HG02840 (cell line): ENCODE measurements around the gene PITPNB.
A peak's percentile ranks its signal among the peaks of the same experiment; 100 is the strongest.

ENCODE experiments used
- ATAC-seq: cut with Tn5 transposase; IDR thresholded peaks from one replicate; pipeline ENCODE4 v1.9.1; 2021; ENCODE audit warnings: mild to moderate bottlenecking, moderate library complexity, moderate number of reproducible peaks; ENCODE audit not compliant: unreplicated experiment, low FRiP score

Gene PITPNB

DNA sequence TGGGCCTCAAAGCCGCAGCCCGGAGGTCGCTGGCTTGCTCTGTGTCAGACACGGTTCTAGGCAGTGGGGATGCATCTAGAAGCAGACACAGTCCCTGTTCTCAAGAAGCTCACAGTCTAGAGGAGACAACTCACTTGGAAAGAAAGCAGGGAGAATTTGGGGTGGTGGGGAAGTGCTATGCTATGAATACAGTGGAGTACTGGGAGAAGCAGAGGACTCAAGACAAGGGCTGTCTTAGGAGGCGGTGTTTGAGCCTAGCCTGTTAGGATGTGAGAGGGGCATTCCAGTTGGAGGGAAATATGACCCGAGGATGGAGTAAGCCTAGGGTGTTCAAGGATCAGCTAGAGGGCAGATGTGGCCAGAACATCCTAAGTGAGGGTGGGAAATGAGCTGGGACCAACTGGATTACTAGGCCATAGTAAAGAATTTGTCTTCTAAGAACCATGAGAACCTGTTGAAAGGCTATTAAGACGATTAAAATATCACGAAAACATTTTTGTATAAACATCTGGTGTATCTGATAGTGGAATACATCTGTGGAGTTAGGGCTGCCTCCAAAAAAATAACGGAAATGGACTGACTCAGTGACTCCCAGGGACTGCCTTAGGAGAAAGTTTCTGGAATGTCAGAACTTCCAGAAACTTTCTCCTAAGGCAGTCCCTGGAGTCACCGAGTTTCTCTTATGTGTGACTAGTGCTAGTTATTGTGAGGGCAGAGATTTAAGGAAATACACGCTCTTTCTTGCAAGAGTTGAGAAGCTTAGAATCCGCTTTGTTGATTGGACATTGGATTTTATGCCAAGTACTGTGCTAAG is 1.1 kb upstream of the PITPNB start:
- ATAC-seq = peak; percentile 17

DNA sequence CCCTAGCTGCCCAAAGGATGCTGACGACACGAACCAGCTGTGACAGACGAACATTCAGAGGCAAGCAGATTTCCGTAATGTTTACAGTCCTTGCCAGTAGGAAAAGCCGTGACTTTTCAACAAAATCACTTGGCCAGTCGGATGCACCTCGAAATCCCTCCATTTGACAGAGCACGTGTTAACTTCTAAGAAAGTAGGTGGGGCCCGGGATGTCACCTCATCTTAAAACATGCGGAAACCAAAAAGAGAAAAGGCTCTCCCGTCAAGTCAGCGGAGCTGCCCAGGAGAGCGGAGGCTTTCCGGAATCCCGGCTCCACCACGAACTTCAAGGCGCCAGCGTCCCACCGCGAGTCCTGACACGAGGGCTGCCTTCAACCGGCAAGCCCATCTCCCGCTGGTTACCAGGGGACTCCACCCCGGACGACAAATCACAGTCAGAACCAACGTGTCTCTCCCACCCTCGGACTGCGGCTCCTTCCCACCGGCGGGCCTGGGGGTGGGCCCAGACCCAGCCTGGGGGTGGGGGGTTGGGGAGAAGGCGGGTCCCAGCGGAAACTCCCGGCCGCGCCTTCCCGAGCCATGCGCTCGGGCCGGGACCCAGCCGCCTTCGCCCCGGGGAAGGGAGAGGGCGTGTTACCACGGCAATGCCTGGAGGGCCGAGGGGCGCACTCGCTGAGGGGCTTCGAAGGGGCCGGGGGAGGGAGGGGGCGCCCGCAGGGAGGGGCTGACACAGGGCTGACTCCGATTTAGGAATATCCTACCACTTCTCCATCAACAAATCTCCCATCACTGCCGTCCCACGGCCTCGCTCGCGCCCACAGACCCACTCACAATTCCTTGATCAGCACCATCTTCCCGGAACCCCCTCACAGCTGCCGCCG is 475 bp downstream of the PITPNB start:
- ATAC-seq = peak; percentile 19

DNA sequence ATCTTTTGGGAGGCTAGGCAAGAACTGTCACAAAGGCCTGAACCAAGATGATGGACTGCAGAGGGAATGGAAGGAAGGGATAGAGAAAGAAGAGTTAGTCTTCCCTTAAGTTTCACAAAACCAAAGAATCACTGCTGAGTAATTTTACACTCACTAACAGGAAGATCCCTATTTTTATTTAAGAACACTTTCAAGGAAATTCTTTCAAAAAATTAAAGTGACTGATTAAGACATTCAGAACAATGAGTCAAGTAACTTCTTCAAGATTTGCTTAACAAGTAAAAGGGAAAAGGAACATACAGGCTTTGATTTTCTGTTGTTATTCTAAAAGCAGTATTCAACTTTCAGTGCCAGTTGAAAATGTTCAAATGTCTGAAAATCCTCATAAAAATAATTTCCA is 3.1 kb downstream of the PITPNB start:
- ATAC-seq = no peak

DNA sequence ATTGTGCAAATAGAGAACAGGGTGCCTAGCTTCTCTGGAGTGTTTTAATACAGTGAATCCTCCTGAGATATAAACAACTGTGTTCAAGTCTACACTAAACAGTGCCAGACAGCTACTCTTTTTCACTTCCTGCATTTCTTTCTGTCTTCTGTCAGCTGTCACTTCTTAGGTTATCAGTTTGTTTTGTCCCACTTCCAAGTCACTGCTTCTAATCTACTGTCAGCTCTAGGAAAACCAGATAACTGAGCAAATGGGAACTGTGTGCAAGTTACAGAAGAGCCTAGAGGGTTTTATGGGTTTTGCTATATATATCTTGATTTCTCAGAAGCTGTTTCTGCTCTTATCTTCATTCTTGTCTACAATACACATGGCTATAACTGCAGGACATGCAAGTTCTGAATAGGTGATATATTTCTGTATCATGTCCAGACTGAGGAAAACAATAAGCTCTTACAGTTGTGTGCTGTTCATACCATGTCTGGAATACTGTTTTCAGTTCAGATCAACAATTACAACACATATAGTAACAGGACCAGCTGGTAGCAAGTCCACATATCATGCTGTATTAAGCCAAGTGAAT is 5.8 kb downstream of the PITPNB start:
- ATAC-seq = no peak

DNA sequence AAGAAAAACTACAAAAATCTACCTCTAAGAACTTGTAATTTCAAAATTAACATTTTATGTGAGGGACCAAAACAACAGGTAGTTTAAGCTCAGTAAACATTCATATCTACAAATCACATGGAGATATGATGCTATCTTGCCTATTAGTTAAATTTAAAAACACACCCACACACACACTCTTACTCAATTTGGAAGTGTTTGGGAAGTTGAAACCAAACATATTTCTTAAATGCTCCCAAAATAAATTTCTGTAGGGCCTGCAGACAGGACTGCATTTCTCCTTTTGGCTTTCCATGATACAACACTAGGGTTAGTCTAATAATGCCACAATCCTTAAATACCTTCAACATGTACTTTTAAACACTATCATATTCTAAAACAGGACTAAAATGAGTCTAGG is 7.0 kb downstream of the PITPNB start:
- ATAC-seq = no peak

DNA sequence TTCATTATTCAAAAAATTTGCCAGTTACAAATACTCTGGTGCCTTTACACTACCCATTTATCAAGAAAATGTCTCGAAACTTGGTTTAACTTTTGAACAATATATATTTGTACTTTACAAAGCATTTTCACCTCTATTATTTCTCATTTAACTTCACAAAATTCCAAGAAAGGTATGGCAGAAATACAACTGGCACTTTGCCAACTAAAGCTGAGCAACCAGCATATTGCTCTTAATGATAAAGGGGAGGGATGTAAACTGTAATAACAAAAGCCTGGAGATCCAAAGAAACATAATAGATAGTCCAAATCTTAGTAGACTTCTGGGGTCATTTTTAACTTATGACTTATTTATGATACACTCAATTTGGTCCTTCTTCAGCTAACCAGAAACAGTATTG is 7.7 kb downstream of the PITPNB start:
- ATAC-seq = no peak

DNA sequence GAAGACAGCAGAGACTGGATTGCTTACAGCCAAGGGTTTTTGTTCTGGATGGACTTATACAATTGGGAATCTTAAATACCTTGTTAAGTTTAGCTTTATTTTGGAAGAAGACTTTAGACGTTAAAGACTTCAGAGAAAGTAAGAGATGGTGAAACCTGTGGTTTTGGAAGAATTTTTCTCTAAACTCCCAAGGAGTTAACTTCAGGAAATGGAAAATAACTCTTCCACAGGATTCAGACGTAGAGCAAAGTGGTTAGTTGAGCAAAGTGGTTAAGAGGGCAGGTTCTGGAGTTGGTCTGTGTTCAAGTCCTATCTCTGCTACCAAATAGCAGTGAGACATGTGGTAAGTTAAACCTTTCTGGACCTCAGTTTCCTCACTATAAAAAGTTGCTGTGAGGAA is 12.8 kb downstream of the PITPNB start:
- ATAC-seq = no peak

DNA sequence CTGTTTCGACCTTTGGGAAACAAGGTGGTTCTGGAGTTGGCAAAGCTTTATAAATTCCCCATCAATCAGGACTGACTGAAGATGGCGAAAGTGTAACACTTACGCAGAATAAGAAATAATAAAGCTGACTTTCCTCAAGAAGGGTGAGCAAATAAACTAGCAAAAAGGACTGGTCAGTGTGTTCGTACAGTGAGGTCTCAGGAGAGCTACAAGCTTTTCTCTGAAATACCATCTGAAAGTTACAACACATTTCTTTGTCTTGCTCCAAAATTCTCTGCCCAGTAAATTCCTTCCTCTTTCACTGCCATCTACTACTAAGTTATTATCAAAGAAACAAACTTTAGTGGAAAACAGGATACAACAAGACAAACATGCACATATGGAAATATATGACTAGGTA is 13.4 kb downstream of the PITPNB start:
- no peak for ATAC-seq

DNA sequence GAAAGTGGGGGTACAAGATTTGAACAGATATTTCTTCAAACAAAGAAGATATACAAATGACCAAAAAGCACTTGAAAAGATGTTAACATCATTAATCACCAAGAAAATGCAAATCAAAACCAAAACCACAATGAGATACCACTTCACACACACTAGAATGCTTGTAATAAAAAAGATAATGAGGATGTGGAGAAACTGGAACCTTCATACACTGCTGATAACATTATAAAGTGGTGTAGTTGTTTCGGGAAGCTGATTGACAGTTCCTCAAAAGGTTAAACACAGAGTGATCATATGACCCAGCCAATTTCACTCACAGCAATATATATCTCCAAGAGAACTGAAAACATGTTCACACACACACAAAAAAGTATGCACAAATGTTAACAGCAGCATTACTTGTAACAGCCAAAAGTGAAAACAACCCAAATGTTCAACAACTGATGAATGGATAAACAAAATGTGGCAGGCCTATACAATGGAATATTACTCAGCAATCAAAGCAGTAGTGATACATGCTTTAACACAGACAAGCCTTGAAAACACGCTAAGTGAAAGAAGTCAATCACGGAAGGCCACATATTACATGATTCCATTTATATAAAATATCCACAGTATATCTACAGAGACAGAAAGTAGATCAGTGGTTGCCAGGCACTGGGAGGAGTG is 15.1 kb downstream of the PITPNB start:
- no peak for ATAC-seq

DNA sequence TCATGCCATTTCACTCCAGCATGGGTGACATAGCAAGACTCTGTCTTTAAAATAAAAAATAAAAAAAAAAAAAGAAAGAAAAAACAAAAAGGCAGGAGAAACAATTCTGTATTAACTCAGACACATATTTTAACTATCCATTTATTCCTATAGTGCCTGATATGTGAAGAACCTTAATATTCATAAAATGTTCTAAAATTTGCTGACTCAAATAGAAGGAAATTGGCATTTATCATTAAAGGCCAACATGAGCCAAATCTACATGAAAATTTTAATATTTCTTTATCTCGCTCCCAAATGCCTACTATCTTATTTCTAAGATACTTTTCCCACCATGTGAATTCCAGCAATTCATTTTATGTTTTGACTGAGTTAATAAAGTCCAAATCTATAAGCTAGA is 18.9 kb downstream of the PITPNB start:
- ATAC-seq = no peak

DNA sequence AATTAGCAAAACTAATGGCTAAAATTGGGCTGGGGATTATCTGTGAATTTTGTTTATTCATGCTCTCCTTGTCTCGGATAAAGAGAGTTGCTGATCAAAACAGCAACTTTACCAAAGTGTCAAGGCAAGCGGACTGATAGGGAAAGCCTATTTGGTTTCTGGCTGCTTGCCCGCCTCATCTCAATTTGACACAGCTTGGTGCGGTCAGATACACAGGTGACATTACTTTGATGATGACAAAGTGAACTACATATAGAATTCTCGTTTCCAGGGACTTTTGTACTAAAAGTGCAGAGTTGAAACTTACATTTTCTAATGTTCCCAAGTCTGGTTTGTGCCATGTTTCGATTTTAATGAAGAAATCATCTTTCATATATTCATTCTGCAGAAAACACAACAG is 22.8 kb downstream of the PITPNB start:
- peak; percentile 30 for ATAC-seq

DNA sequence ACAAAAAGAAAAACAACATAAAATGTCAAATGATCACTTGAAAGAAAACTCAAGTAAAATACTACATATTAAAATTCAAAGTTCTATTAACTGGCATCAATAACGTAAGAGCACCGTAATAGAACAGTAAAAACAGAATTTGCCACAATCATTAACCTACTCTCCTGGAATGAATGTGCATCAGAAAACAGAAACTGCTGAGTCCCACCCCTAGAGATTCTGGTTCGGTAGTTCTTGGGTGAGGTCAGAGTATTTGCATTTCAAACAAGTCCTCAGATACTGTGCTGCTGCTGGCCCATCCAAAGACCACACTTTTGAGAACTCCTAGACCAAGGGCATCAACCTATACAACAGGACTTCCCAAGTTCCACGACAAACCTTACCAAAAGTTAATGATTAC is 23.5 kb downstream of the PITPNB start:
- peak; percentile 85 for ATAC-seq

DNA sequence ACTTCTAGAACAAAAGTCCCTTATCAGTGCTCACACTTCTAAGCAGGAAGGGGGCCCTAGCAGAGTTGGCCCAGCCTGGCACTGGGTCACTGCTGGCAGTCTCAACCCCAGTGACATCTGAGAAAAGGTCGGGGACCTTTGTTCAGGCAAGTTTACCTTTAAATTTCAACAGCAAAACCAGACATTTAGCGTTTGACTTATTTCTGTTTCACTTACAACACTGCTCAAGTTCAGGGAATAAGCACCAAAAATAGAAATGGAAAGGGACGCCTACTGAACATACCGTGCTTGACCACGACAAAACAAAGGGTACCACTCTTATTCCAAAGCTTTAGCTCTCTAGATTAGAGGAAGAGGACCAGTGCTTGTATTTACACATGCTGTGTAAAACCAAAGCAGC is 26.2 kb downstream of the PITPNB start:
- no peak for ATAC-seq

DNA sequence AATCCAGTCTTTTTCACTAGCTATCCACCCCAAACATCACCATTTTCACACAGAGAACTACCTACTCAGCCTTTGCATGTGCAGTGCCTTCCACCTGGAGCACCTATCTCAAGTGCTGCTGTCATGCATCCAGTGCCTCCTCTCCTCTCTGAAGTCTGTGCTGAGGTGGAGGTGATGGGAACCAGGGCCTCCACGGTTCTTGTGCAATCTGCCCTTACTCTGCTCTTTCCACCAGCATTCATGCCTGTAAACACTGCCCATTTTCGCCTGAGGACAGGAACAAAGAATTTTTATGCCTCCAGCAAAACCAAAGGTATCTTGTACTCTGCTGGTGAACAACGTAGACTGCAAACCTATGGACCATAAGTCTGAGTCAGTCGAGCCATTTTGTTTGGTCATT is 27.0 kb downstream of the PITPNB start:
- no peak for ATAC-seq

DNA sequence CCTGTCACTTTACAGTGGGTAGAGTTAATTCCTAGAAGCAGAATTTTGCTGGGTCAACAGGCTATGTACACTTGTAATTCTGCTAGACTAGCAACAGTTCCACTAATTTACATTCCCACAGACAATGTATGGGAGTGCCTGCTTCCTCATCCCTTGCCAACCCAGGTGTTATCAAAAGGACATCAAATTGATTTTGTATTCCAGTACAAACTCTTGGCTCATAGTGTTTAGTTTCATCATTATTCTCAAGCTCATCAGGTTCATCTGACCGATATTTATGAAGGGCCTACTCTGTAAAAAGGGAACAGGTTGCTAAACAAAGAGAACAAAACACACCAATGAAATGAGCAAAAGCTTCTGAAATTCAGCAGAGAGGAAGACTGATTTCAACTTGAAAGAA is 30.7 kb downstream of the PITPNB start:
- no peak for ATAC-seq

DNA sequence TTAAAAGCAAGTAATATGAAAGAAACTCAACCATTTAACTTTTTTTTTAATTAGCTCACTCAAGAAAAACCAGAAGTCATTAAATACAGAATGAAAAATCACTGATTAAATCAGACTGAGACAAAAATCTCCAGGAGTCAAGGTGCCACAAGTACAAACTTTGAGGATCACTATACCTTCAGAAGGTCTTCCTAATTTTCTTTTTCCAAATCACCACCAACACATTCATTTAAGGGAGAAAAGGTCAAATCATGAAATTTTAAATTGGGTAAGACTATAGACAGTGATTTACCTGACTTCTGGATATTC is 32.3 kb downstream of the PITPNB start:
- no peak for ATAC-seq

DNA sequence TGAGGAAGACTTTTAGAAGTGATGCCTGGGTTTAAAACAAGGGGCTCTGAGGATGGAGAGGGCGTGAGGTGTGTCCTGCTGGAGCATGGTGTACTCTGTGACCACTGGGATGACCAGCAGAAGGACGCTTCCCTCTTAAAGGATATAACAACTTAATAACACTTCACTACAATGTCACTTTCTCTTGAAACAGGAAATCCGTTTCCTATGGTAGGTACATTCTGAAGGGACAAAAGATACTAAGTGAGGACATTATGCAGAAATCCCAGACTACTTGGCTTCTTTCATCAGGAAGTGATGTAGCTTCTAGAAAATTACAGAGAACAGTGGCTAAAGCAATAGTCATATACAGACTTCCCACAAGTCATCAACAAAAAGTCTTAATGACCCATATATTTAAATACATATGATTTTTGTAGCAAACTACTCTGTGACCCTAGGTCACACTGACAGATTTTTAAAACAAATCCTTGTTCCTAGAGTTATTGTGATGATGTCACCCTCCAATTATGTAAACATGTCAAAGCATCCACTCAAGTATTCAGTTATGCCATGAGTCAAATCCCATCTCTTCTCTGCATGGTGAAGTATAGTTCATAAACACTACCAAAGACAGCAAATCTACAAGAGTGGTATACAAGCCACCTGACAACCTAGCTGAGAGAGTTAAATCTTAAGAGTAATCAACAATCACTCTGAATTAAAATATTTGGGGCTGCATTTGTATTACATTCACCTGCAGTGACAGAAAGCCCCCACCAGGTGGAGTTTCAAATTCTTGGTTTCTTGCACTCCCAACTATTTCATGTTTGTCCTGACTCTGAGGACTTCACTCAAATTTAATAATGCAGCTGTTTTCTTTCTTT is 32.8 kb downstream of the PITPNB start:
- no peak for ATAC-seq

DNA sequence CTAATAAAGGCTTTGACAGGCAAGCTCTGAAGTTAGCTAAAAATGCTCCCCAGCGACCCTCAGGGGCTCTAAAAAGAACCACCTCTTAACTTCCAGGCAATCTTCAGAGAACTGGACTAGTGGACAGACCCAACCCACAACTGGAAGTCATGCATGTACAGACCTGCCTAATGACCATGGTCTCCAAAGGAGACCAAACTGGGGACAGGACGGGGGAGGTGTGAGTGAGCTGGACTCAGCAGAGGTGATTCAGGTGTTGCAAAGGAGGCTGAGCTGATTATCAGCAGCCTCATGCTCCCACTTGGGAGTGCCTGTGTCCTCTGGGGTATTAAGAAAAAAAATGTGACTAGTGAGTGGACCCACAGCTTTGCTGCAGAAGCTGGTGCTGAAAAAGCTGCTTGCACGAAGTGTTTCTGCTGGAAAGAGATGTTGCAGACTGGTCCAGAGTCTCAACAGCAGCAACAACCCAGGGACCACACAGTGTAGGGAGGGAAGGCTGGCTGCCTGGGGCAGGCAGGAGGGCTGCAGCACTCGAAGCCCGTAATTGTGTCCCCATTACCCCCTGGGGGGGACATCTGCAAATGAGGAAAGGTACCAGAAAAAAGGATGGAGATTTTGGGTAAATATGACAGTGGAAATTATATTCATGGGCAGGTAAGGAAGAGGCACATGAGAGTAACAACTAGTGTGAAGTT is 35.3 kb downstream of the PITPNB start:
- no peak for ATAC-seq

DNA sequence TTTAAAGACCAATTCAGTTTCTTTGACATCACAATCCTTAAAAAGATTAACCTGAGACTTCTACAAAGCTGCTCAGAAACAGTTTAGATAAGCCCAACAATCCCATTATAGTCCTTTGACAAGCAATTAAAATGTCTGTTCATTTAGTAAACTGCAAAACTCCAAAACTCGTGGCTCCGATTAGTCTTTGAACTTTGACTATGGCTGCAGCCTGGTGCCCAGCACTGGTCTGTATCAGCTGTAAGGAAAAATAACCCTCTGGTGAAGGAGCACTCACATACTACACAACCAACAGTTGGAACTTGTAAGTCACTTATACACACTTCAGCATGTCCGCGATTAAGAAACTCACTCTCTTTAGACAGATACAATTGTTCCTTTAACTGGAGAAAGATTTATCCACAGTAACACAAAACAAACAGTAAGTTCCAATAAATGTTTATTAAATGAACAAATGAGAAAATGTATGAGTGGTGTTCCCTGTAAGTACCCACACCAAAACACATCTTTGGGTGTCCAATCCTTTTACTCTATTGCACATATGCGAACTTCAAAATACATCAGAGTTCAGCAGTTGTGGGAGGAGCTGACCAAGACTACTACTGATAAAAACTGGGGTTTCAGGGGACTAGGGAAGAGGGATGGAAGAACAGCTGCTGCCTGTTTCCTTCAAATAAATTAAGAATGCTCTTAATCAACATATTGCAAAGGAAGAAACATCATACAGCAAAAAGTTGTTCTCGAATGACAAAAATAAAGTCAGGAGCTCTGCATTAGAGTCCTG is 36.4 kb downstream of the PITPNB start:
- no peak for ATAC-seq
